Natural killer cell treated with Interleukin-12 subunit alpha and Interleukin-12 subunit beta and Interleukin-15 and Interleukin-18, amount 100 ng/mL, for 72 hours (primary cell): ENCODE measurements around the gene OSMR. TPM values are rescaled to one million over a fixed set of nuclear protein-coding genes. Genes with fewer than 3 reads are reported as not detected.

Source experiments
- ATAC-seq, 2 donors: fragments of 150-1000 bp; cut with Tn5 transposase in 1 of 2; sonication (Bioruptor Pico), chemical (Tn5 transposase) in 1 of 2; 2 replicates each; pipeline ENCODE4 v1.10.0; 2021
- DNase-seq: peaks from one replicate; pipeline ENCODE4 v3.0.0; 2022; ENCODE audit warnings: low spot score
- H3K27ac Mint-ChIP-seq, 2 donors: 1 replicate in 1 of 2; 2 replicates in 1 of 2; pipeline ENCODE4 v1.8.0; 2022; ENCODE audit warnings: mixed read lengths in 2 of 2, mild to moderate bottlenecking in 1 of 2, moderate library complexity in 1 of 2
- H3K27me3 Mint-ChIP-seq, 2 donors: 1 replicate in 1 of 2; 2 replicates in 1 of 2; pipeline ENCODE4 v1.8.0; 2022; ENCODE audit warnings: mixed read lengths in 2 of 2
- H3K36me3 Mint-ChIP-seq: one replicate; pipeline ENCODE4 v1.8.0; 2022; ENCODE audit warnings: mixed read lengths
- H3K4me1 Mint-ChIP-seq, 2 donors: 1 replicate in 1 of 2; 2 replicates in 1 of 2; pipeline ENCODE4 v1.8.0; 2022; ENCODE audit warnings: low read depth in 2 of 2, mixed read lengths in 2 of 2, mild to moderate bottlenecking in 1 of 2
- H3K4me3 Mint-ChIP-seq: one replicate; pipeline ENCODE4 v1.8.0; 2022; ENCODE audit warnings: mixed read lengths
- H3K9me3 Mint-ChIP-seq: 2 replicates; pipeline ENCODE4 v1.8.0; 2022; ENCODE audit warnings: mixed read lengths
- total RNA-seq, 2 donors: library from RNA; stranded (reverse); gene quantifications; one replicate each; pipeline ENCODE4 v1.2.3, GENCODE V29; 2022

OSMR gene
- total RNA-seq, 2 donors from 2014 or later: 0.17 to 0.36 TPM

DNA sequence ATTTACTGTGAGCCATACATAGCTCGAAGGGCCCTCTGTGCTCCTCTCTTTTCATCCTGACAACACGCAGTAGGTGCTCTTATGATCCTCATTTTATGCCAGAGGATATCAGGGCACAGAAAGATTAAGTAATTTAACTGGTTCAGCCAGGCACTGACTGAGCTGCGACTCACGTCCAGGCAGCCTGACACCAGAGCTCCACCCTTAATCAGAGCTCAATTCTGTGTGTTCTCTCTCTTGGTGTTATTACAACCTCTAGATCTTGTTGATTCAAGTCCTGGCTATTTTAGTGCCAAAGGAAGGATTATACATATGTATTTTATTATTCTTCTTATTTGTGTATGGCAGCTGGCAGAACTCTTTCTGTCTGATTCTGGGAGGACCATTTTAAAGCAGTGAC, 59.7 kb downstream of the OSMR start:
- DNase-seq (no peak), ATAC-seq (no peak)
- peaks cover 13% of the 10 kb centered on the region for H3K36me3 Mint-ChIP-seq

DNA sequence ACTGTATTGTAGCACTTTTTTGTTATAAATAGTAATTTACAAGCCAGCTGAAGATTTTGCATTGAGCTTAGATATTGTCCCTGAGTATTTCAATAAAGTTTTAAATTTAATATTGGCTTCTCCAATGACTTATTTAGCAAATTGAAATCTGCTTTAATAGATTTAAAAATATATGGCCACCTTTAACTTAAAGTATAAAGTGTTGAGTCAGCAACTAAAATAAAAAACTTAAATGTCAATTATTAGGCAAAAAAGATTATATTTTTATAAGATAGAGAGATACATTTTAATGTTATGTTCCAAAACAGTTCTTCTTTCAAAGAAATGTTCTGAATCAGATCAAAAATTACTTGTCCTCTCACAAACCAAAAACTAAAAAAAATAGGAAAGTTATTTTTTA, 60.7 kb downstream of the OSMR start:
- peaks cover 19 to 37% of the 10 kb centered on the region in 2 donors for H3K27me3 Mint-ChIP-seq
- DNase-seq (no peak), ATAC-seq (no peak)
- no peak overlapping the region for H3K27ac Mint-ChIP-seq
- peaks cover 13% of the 10 kb centered on the region for H3K9me3 Mint-ChIP-seq
- H3K36me3 Mint-ChIP-seq: peaks cover 13% of the 10 kb centered on the region
- H3K4me1 Mint-ChIP-seq: no peaks in the 10 kb centered on the region
- H3K4me3 Mint-ChIP-seq: no peak overlapping the region

More for the DNA sequence above, 59.7 kb downstream of the OSMR start:
- H3K4me1 Mint-ChIP-seq: no peaks in the 10 kb centered on the region
- H3K27ac Mint-ChIP-seq: no peak overlapping the region
- H3K27me3 Mint-ChIP-seq: peaks cover 16 to 28% of the 10 kb centered on the region in 2 donors
- peaks cover 10% of the 10 kb centered on the region for H3K9me3 Mint-ChIP-seq
- no peak overlapping the region for H3K4me3 Mint-ChIP-seq

DNA sequence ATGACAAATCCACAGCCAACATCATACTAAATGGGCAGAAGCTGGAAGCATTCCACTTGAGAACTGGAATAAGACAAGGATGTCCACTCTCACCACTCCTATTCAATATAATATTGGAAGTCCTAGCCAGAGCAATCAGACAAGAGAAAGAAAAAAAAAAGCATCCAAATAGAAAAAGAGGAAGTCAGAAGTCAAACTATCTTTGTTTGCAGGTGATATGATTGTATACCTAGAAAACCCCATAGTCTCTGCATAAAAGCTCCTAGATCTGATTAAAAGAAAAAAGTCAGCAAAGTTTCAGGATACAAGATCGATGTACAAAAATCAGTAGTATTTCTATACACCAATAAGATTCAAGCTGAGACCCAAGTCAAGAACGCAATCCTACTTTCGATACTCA, 66.1 kb downstream of the OSMR start:
- Mint-ChIP-seq H3K27me3 (peaks cover 37 to 66% of the 10 kb centered on the region in 2 donors), H3K9me3 (peaks cover 10% of the 10 kb centered on the region), H3K36me3 (peaks cover 13% of the 10 kb centered on the region), H3K4me1 (no peaks in the 10 kb centered on the region), H3K27ac (no peak overlapping the region), H3K4me3 (no peak overlapping the region)
- ATAC-seq (no peak), DNase-seq (no peak)

DNA sequence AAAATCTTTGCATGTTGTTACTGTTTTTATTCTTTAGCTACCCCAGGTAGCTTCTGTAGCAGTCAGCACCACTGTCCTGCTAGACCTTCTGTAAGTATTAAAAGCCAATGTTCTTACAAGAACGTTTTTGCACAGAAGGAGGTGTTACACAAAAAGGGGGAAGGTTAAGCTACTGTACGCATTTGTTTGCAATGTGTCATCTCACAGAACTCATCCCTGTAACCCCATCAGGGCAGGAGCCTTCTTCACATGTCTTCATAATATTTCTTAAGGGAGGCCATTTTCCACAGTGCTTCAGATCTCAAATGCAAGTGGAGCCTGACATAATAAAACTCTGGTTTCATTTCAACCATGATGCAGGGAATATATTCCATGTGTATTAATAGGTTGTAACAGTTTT, 67.9 kb downstream of the OSMR start:
- H3K36me3 Mint-ChIP-seq: peaks cover 10% of the 10 kb centered on the region
- H3K4me1 Mint-ChIP-seq: no peaks in the 10 kb centered on the region
- no peak for DNase-seq
- H3K9me3 Mint-ChIP-seq: peaks cover 9% of the 10 kb centered on the region
- H3K27me3 Mint-ChIP-seq: peaks cover 31 to 66% of the 10 kb centered on the region in 2 donors
- no peak overlapping the region for H3K4me3 Mint-ChIP-seq
- no peak overlapping the region for H3K27ac Mint-ChIP-seq
- no peak for ATAC-seq

DNA sequence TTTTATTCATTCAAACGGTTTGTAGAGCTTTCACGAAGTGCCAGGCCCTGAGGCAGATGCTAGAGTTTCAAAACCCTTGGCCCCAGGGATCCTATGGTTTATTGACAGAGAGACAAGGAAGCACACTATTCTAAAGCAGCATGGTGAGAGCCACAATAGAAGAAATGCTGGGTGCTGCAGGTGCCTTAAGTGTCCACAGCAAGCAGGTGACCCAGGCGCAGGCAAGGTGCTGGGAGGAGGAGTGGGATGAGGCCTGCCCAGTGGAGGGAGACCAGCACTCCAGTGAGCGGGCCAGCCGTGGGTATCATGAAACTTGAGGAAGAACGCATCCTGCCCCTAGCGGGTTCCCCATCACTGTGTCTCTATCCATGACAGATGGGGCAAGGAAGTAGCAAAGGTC, 71.0 kb downstream of the OSMR start:
- H3K9me3 Mint-ChIP-seq: no peaks in the 10 kb centered on the region
- no peaks in the 10 kb centered on the region for H3K4me1 Mint-ChIP-seq
- H3K27ac Mint-ChIP-seq: no peak overlapping the region
- no peak overlapping the region for H3K4me3 Mint-ChIP-seq
- peak in 1 of 2 donors; percentile 24 for ATAC-seq
- H3K27me3 Mint-ChIP-seq: peaks cover 22 to 47% of the 10 kb centered on the region in 2 donors
- DNase-seq: no peak
- no peaks in the 10 kb centered on the region for H3K36me3 Mint-ChIP-seq

- DNase-seq: no peak
- H3K4me3 Mint-ChIP-seq: no peak overlapping the region
- H3K36me3 Mint-ChIP-seq: no peaks in the 10 kb centered on the region
- H3K4me1 Mint-ChIP-seq: no peaks in the 10 kb centered on the region
- ATAC-seq: no peak
- H3K27ac Mint-ChIP-seq: no peak overlapping the region
- peaks cover 16 to 49% of the 10 kb centered on the region in 2 donors for H3K27me3 Mint-ChIP-seq
- no peaks in the 10 kb centered on the region for H3K9me3 Mint-ChIP-seq
These were observed 75.4 kb downstream of the OSMR start for GRCh38 chr5:38921174-38921573.

DNA sequence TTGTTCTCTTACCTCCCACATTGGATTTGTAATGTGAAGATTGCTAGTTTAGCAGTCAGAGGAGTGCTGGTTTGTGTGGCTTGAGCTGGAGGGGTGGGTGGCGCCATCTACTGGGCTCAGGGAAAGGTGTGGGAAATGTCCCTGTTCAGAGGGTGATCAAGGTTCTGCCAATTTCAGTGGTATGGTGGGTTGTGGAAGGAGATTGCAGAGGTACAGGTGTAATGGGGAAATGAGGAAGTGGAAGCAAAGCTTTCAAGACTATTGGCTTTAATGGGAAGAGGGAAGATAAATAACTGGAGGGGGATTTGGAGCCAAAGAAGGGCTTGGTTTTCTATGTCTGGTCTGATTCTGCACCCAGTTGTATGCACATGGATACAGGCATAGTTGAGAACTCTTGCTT, 76.4 kb downstream of the OSMR start:
- no peak for DNase-seq
- no peak overlapping the region for H3K4me3 Mint-ChIP-seq
- H3K36me3 Mint-ChIP-seq: no peaks in the 10 kb centered on the region
- H3K27me3 Mint-ChIP-seq: peaks cover 16 to 43% of the 10 kb centered on the region in 2 donors
- ATAC-seq: peak in 1 of 2 donors; percentile 68
- H3K4me1 Mint-ChIP-seq: no peaks in the 10 kb centered on the region
- no peak overlapping the region for H3K27ac Mint-ChIP-seq
- no peaks in the 10 kb centered on the region for H3K9me3 Mint-ChIP-seq

DNA sequence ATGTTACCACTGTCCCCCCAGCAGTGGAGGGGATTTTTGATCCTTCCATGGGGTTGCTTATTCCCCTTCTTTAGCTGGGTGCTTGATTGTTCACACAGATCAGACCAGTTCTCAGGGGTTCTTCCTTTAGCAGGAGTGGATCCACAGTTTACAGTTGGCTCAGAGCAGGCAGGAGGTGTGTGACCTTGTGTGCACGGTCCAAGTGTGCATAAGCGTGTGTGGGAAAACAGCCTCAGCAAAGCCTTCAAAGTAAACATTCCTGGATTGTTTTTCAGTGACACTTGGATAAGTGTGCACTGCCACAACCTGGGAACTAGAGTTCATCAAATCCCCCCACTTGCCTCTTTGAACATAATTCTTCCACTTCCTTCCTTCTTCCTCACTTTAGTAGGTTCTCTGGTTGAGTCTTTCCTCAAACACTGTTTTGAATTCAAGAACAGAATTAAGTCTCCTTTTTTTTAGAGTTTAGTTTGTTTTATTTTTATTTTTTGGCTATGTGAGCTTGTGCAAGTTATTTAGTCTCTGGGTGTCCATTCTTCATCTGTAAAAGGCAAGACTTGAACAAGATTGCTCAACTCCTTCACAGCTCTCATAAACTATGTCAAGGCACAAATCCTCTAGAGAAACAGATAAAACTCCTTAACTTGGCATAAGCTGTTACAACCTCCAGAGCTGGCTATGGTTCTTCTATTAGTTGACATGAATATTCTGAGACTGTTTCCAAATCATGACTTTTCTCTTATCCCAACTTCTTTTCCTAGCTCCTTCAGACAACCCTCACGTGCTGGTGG, 78.0 kb downstream of the OSMR start:
- no peaks in the 10 kb centered on the region for H3K9me3 Mint-ChIP-seq
- H3K27ac Mint-ChIP-seq: no peak overlapping the region
- H3K4me3 Mint-ChIP-seq: no peak overlapping the region
- ATAC-seq (no peak), DNase-seq (no peak)
- H3K36me3 Mint-ChIP-seq: no peaks in the 10 kb centered on the region
- H3K4me1 Mint-ChIP-seq: no peaks in the 10 kb centered on the region
- H3K27me3 Mint-ChIP-seq: peaks cover 22 to 46% of the 10 kb centered on the region in 2 donors

GRCh38 chr5:38925154-38925925, 79.5 kb downstream of the OSMR start:
- Mint-ChIP-seq H3K4me3 (no peak overlapping the region), H3K36me3 (no peaks in the 10 kb centered on the region), H3K9me3 (no peaks in the 10 kb centered on the region), H3K4me1 (no peaks in the 10 kb centered on the region), H3K27me3 (peaks cover 22 to 37% of the 10 kb centered on the region in 2 donors), H3K27ac (no peak overlapping the region)
- DNase-seq: no peak
- ATAC-seq: no peak

GRCh38 chr5:38926121-38926520, 80.3 kb downstream of the OSMR start:
- ATAC-seq: no peak
- no peaks in the 10 kb centered on the region for H3K9me3 Mint-ChIP-seq
- H3K36me3 Mint-ChIP-seq: no peaks in the 10 kb centered on the region
- no peak for DNase-seq
- H3K27ac Mint-ChIP-seq: no peak overlapping the region
- H3K27me3 Mint-ChIP-seq: peaks cover 22 to 37% of the 10 kb centered on the region in 2 donors
- H3K4me3 Mint-ChIP-seq: no peak overlapping the region
- H3K4me1 Mint-ChIP-seq: no peaks in the 10 kb centered on the region

DNA sequence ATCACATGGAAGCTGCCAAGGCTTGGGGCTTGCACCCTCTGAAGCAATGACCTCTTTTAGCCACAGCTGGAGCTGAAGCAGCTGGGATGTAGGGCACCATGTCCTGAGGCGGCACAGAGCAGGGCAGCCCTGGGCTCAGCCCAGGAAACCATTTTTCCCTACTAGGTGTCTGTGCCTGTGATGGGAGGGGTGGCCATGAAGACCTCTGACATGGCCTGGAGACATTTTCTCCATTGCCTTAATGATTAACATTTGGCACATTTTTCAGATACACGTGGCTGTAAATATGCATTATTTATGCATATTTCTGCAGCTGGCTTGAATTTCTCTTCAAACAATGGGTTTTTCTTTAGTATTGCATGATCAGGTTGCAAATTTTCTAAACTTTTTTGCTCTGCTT, 81.7 kb downstream of the OSMR start:
- ATAC-seq: no peak
- H3K36me3 Mint-ChIP-seq: no peaks in the 10 kb centered on the region
- no peak for DNase-seq
- peaks cover 18 to 30% of the 10 kb centered on the region in 2 donors for H3K27me3 Mint-ChIP-seq
- no peak overlapping the region for H3K27ac Mint-ChIP-seq
- no peaks in the 10 kb centered on the region for H3K9me3 Mint-ChIP-seq
- peaks cover 0 to 5% of the 10 kb centered on the region in 2 donors for H3K4me1 Mint-ChIP-seq
- H3K4me3 Mint-ChIP-seq: no peak overlapping the region

DNA sequence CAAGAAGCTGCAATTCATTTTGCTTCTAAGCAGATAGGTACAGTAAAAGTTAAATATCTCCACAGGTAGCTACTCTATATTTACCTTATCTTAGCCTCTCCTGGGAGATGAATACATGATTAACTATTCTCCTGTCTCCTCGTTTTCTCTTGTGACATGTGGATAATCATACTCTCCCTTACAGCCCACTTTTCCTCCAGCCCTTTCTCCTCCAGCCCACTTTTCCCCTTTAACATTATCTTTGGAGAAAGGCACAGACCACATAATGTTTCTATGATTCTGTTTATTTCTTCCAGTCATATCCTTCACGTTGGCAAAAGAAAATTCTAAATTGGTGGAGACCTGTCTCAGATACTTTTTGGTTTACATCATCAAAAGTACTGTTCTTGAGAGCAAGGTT, 84.0 kb downstream of the OSMR start:
- no peak overlapping the region for H3K4me3 Mint-ChIP-seq

DNA sequence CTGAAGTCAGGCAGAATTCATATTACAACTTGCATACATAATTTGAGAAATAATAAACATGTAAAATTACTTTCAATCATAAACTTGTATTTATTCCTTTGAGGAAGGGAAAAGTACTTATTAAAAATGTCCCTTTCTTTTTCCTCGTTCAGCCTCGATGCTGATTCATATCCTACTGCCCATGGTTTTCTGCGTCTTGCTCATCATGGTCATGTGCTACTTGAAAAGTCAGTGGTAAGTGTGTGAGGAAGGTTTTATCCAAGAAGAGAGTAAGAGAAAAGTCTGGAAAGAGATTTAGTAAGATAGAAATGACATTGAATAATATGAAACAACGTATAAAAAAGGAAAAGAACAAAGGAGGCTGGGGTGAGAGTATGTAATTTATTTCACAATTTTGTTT, 85.9 kb downstream of the OSMR start:
- ATAC-seq (no peak), DNase-seq (no peak)
- H3K27ac Mint-ChIP-seq: no peak overlapping the region
- no peaks in the 10 kb centered on the region for H3K9me3 Mint-ChIP-seq
- H3K4me3 Mint-ChIP-seq: no peak overlapping the region
- peaks cover 6 to 8% of the 10 kb centered on the region in 2 donors for H3K27me3 Mint-ChIP-seq
- H3K4me1 Mint-ChIP-seq: peaks cover 0 to 5% of the 10 kb centered on the region in 2 donors
- H3K36me3 Mint-ChIP-seq: no peaks in the 10 kb centered on the region

More for the DNA sequence above, 84.0 kb downstream of the OSMR start:
- DNase-seq (no peak), ATAC-seq (no peak)
- Mint-ChIP-seq H3K27me3 (peaks cover 18 to 20% of the 10 kb centered on the region in 2 donors), H3K36me3 (no peaks in the 10 kb centered on the region), H3K9me3 (no peaks in the 10 kb centered on the region), H3K4me1 (peaks cover 0 to 5% of the 10 kb centered on the region in 2 donors), H3K27ac (no peak overlapping the region)

GRCh38 chr5:38932854-38933408, 87.1 kb downstream of the OSMR start:
- H3K27ac Mint-ChIP-seq: no peak overlapping the region
- peaks cover 6% of the 10 kb centered on the region for H3K36me3 Mint-ChIP-seq
- DNase-seq (no peak), ATAC-seq (no peak)
- H3K9me3 Mint-ChIP-seq: no peaks in the 10 kb centered on the region
- peaks cover 0 to 5% of the 10 kb centered on the region in 2 donors for H3K4me1 Mint-ChIP-seq
- H3K4me3 Mint-ChIP-seq: no peak overlapping the region
- peaks cover 4 to 5% of the 10 kb centered on the region in 2 donors for H3K27me3 Mint-ChIP-seq
